Gastrocnemius medialis (tissue), 4 donors: ENCODE measurements around the gene SHISA3.
"Not testable (repeated sequence)": the region's sequence is repeated elsewhere in the genome, so short reads cannot be mapped to it uniquely, and the experiment has no call there.

Experiments used
- POLR2A ChIP-seq, 2 donors: fragments of 450-650 bp; IDR thresholded peaks; one replicate each; pipeline ENCODE4 v1.6.1; 2017; ENCODE audit warnings: antibody characterized with exemption in 2 of 2, mild to moderate bottlenecking in 2 of 2, moderate library complexity in 2 of 2
- TF ChIP-seq, protein P1 (sequence below), 5 experiments: fragments of 450-650 bp in 3 of 5; fragments of 200-600 bp in 2 of 5; sonication (generic) in 2 of 5; IDR thresholded peaks in 4 of 5; conservative IDR thresholded peaks in 1 of 5; 1 replicate in 4 of 5; 2 replicates in 1 of 5; pipeline ENCODE4 v1.5.1; 2016 to 2019; ENCODE audit warnings: antibody characterized with exemption in 5 of 5, mild to moderate bottlenecking in 3 of 5, moderate library complexity in 3 of 5

DNA sequence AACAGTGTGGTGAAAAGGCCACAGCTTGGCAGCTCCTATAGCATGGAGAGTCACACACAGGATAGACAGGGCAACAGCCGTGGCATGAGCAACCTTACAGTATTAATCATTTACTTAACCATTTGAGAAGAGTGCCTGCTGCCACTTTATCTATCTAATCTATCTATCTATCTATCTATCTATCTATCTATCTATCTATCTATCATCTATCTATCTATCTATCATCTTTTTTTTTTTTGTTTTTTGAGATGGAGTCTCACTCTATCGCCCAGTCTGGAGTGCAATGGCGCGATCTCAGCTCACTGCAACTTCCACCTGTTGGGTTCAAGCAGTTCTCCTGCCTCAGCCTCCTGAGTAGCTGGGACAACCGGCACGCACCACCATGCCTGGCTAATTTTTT, 25.0 kb upstream of the SHISA3 start:
- TF ChIP-seq, protein P1, sequence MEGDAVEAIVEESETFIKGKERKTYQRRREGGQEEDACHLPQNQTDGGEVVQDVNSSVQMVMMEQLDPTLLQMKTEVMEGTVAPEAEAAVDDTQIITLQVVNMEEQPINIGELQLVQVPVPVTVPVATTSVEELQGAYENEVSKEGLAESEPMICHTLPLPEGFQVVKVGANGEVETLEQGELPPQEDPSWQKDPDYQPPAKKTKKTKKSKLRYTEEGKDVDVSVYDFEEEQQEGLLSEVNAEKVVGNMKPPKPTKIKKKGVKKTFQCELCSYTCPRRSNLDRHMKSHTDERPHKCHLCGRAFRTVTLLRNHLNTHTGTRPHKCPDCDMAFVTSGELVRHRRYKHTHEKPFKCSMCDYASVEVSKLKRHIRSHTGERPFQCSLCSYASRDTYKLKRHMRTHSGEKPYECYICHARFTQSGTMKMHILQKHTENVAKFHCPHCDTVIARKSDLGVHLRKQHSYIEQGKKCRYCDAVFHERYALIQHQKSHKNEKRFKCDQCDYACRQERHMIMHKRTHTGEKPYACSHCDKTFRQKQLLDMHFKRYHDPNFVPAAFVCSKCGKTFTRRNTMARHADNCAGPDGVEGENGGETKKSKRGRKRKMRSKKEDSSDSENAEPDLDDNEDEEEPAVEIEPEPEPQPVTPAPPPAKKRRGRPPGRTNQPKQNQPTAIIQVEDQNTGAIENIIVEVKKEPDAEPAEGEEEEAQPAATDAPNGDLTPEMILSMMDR (IDR thresholded peaks at IDR 0.05 in 4 of 5, conservative IDR thresholded peaks at IDR 0.05 in 1 of 5), result not testable (repeated sequence)
- not testable (repeated sequence) for TF ChIP-seq POLR2A (IDR thresholded peaks at IDR 0.05)
